ENCODE measurements around the gene SERF2.
A peak's percentile ranks its signal among the peaks of the same experiment; 100 is the strongest.
"Not testable (repeated sequence)": the region's sequence is repeated elsewhere in the genome, so short reads cannot be mapped to it uniquely, and the experiment has no call there.

The SERF2 gene

DNA sequence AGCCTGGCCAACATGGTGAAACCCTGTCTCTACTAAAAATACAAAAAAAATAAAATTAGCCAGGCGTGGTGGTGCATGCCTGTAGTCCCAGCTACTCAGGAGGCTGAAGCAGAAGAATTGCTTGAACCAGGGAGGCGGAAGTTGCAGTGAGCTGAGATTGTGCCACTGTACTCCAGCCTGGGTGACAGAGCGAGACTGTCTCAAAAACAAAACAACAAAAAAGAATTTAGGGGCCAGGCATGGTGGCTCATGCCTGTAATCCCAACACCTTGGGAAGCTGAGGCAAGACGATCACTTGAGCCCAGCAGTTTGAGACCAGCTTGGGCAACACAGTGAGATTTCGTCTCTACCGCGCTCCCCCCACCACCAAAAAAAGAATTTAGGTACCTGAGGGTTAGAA is 10.6 kb downstream of the SERF2 start:
- H3K4me3 Mint-ChIP-seq; H3K9me3 Mint-ChIP-seq (ENCODE audit: low read depth); H3K27me3 Mint-ChIP-seq; H3K27ac Mint-ChIP-seq: not testable (repeated sequence)
- peaks cover 28% of the 10 kb centered on the region for H3K4me1 Mint-ChIP-seq (ENCODE audit: low read depth)
- peaks cover 15% of the 10 kb centered on the region for H3K36me3 Mint-ChIP-seq

DNA sequence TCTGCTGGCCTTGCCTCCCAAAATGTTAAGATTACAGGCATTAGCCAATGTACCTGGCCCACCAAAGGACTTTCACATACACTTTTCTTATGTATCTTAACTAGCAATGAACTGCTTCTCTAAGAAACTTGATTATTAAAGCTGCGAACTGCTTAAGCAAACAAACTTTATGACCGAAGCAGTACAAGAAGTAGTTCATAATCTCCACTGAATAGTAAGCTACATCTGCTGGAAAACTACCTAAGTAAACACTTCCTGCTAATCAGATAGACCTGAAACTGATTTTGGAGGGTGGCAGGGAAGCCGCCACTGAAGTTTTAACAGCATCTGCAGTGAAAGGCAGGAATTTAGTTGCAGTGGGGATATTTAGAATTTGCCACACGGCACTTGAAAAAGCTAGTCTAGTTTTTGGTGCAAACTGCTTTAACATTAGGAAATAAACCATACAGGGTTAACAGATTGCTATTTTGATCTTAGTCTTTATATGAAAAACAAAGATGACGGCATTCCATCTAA is 16.4 kb downstream of the SERF2 start:
- Mint-ChIP-seq H3K4me1 (ENCODE audit: low read depth) (peaks cover 2% of the 10 kb centered on the region), H3K9me3 (ENCODE audit: low read depth) (no peaks in the 10 kb centered on the region), H3K36me3 (peaks cover 19% of the 10 kb centered on the region), H3K27me3 (no peaks in the 10 kb centered on the region), H3K27ac (no peak overlapping the region), H3K4me3 (no peak overlapping the region)

DNA sequence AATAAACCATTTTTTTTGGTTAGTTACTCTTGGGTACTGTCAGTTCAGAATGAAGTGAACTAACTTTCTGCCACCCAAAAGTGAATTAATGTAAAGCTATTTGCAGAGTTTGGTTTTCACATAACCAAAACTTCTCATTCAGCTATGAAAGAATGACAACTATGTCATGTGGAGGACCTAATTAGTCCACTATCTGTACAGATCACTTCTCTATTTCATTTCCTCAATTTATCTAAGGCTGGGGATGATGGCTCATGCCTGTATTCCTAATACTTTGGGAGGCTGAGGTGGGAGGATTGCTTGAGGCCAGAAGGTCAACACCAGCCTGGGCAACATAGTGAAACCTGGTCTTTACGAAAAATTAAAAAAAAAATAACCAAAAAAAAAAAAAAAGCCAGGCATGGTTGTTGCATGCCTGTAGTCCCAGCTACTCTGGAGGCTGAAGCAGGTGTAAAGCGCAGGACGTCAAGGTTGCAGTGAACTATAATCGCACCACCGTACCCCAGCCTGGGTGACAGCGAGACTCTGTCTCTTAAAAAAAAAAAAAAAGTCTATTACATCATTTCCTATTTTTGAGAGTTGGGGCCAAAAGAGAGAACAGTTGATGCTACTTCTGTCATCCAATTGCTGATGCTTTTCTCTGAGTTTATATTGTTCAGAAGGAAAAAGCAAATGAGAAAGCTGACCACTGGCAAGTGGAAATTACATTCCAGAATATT is 17.0 kb downstream of the SERF2 start:
- peaks cover 18% of the 10 kb centered on the region for H3K36me3 Mint-ChIP-seq
- peaks cover 2% of the 10 kb centered on the region for H3K4me1 Mint-ChIP-seq (ENCODE audit: low read depth)
- no peak overlapping the region for H3K27ac Mint-ChIP-seq
- H3K27me3 Mint-ChIP-seq, result no peaks in the 10 kb centered on the region
- no peaks in the 10 kb centered on the region for H3K9me3 Mint-ChIP-seq (ENCODE audit: low read depth)
- H3K4me3 Mint-ChIP-seq, result no peak overlapping the region

DNA sequence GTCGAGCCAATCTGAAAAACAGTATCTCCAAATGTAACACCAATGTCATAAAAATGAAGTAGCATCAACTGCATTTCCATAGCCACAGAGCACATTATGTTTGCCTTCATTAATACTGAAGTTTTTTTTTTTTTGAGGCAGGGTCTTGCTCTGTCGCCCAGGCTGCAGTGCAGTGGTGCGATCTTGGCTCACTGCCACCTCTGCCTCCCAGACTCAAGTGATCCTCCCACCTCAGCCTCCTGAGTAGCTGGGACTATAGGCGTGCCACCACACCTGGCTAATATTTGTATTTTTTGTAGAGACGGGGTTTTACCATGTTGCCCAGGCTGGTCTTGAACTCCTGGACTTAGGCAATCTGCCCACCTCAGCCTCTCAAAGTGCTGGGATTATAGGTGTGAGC is 22.9 kb downstream of the SERF2 start:
- Mint-ChIP-seq H3K27ac (peak overlapping the region; percentile 47), H3K36me3 (peaks cover 14% of the 10 kb centered on the region), H3K4me1 (ENCODE audit: low read depth) (peaks cover 12% of the 10 kb centered on the region)
- H3K4me3 Mint-ChIP-seq; H3K9me3 Mint-ChIP-seq (ENCODE audit: low read depth); H3K27me3 Mint-ChIP-seq: not testable (repeated sequence)

DNA sequence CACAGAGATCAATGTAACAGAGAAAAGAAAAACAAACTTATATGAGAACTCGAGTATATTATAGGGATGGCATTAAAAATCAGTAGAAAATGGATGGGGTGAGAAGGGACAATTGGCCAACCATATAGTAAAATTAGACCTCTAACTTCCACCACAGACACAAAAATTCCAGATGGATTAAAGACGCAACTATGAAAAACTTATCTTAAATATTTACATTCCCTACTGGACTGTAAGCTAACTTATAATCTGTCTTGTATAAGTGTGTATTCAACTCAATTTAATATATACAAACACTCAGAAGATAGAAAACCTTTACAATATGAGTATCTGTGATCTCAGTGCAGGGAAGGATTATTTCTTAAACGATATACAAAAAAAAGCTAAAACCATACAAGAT is 29.4 kb downstream of the SERF2 start:
- H3K4me1 Mint-ChIP-seq (ENCODE audit: low read depth), result peaks cover 50% of the 10 kb centered on the region
- H3K4me3 Mint-ChIP-seq, result peak overlapping the region; percentile 62
- H3K27ac Mint-ChIP-seq, result peak overlapping the region; percentile 12

DNA sequence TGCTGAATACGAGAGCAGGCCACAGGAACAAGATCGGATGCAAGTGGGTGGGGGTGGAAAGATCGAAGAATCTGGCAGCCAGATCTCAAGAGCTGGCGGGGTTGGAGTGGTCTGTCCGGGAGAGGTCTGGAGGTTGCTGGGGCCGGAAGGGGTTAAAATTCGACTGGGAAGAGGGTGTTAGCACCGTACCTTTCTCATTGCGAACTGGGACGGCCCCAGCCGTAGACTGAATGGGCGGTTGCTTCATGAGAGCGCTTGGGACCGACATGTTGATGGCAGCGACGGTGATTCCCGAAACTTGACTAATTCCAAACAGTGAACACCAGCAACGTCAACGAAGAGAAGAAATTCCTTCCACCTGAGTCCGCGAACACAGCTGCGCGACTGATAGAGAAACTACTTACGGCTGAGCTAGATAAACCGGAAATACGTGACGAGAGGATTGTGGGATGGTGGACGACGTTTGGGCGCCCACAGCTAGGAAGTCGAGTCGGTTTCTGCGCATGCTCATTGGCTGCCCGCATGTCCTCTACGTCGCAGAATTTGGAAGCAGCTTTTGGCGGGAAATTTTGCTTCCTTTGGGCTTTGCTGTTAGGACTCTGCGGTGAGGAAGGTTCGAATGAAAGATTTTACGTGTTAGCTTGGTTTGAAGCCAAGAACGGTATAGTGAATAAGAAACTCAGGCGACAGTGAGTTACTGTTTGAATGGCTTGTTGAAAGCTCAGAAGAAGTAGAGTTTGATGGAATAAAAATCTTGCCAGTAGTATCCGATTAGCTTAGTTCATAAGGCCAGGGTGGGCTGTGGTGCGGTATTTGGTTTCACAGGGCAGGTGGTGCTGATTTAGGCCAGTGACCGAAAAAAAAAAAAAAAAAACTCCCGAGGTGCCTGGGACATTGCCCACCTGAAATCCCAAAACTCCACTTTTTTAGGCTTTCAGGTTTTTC is 32.5 kb downstream of the SERF2 start, which contains the start of gene MFAP1:
Gene MFAP1 (minus strand): TSS at position 389 of the 945 bp plus-strand sequence. CDS start 121 bp downstream, at position 268.
- Mint-ChIP-seq H3K27me3 (no peaks in the 10 kb centered on the region), H3K36me3 (peaks cover 11% of the 10 kb centered on the region), H3K4me3 (peak within 1 kb of the TSS; percentile 99), H3K4me1 (ENCODE audit: low read depth) (peaks cover 58% of the 10 kb centered on the region), H3K27ac (peak within 1 kb of the TSS; percentile 98), H3K9me3 (ENCODE audit: low read depth) (no peaks in the 10 kb centered on the region)

More for the DNA sequence above, 29.4 kb downstream of the SERF2 start:
- H3K27me3 Mint-ChIP-seq, result no peaks in the 10 kb centered on the region
- H3K9me3 Mint-ChIP-seq (ENCODE audit: low read depth), result no peaks in the 10 kb centered on the region
- peaks cover 5% of the 10 kb centered on the region for H3K36me3 Mint-ChIP-seq

DNA sequence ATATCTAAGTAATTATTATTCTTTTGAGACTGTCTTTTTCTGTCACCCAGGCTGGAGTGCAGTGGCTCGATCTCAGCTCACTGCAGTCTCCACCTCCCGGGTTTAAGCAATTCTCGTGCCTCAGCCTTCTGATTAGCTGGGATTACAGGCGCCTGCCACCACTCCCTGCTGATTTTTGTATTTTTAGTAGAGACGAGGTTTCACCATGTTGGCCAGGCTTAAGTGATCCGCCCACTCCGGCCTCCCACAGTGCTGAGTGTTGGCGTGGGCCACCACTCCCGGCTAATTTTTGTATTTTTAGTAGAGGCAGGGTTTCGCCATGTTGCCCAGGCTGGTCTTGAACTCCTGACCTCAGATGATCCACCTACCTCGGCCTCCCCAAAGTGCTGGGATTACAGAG is 33.2 kb downstream of the SERF2 start:
- Mint-ChIP-seq H3K4me3 (peak overlapping the region; percentile 94), H3K4me1 (ENCODE audit: low read depth) (peaks cover 61% of the 10 kb centered on the region), H3K36me3 (peaks cover 11% of the 10 kb centered on the region)
- H3K27ac Mint-ChIP-seq; H3K27me3 Mint-ChIP-seq; H3K9me3 Mint-ChIP-seq (ENCODE audit: low read depth): not testable (repeated sequence)

DNA sequence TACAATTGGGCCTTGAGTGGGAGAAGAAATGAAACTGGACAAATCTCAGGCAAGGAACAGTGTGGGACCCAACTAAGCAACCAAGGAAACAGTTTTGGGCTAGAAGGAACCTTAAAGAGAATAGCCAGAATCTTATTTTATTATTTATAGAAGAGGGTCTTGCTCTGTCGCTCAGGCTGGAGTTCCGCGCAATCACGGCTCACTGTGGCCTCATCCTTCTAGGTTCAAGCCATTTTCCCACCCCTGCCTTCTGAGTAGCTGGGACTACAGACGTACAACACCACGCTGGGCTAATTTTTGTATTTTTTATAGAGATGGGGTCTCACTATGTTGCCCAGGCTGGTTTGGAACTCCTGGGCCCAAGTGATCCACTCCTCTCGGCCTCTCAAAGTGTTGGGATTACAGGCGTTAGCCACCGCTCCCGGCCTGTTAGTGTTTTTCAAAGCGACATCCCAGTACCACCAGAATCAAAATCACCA is 33.9 kb downstream of the SERF2 start:
- no peaks in the 10 kb centered on the region for H3K27me3 Mint-ChIP-seq
- H3K4me1 Mint-ChIP-seq (ENCODE audit: low read depth), result peaks cover 59% of the 10 kb centered on the region
- peak overlapping the region; percentile 96 for H3K27ac Mint-ChIP-seq
- no peaks in the 10 kb centered on the region for H3K9me3 Mint-ChIP-seq (ENCODE audit: low read depth)
- peak overlapping the region; percentile 94 for H3K4me3 Mint-ChIP-seq
- H3K36me3 Mint-ChIP-seq, result peaks cover 11% of the 10 kb centered on the region

DNA sequence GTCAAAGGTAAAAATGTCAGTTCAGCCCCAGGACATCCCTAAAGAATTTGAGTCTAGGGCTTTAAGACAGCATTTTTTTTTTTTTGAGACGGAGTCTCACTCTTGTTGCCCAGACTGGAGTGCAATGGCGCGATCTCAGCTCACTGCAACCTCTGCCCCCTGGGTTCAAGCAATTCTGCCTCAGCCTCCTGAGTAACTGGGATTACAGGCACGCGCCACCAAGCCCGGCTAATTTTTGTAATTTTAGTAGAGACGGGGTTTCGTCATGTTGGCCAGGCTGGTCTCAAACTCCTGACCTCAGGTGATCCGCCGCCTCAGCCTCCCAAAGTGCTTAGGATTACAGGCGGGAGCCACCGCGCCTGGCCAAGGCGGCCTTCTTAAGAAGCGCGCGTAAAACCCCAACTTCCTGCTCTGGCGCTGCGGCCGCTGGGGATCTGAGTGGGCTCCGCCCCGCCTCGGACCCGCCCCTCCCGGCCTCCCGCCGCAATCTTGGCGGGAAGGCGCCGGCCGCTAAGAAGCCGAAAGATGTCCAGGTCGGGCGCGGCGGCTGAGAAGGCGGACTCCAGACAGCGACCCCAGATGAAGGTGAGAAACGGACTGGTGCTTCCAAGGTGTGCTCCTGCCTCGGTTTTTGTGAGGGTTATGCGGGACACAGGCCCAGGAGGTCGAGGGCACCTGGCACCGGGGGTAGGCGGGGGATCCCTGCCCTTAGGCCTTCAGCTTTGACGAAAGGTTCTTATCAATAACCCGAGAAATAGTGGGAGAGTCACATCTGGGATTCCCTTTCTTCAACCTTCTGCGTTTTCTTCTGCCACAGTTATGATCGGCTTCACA is 34.6 kb downstream of the SERF2 start, which contains the start of gene WDR76:
Gene WDR76 (plus strand): TSS at position 495 of the 834 bp plus-strand sequence. CDS start 31 bp downstream, at position 526.
- Mint-ChIP-seq H3K9me3 (ENCODE audit: low read depth) (no peaks in the 10 kb centered on the region), H3K36me3 (peaks cover 10% of the 10 kb centered on the region), H3K4me1 (ENCODE audit: low read depth) (peaks cover 56% of the 10 kb centered on the region), H3K4me3 (peak within 1 kb of the TSS; percentile 94), H3K27ac (peak within 1 kb of the TSS; percentile 96), H3K27me3 (no peaks in the 10 kb centered on the region)

DNA sequence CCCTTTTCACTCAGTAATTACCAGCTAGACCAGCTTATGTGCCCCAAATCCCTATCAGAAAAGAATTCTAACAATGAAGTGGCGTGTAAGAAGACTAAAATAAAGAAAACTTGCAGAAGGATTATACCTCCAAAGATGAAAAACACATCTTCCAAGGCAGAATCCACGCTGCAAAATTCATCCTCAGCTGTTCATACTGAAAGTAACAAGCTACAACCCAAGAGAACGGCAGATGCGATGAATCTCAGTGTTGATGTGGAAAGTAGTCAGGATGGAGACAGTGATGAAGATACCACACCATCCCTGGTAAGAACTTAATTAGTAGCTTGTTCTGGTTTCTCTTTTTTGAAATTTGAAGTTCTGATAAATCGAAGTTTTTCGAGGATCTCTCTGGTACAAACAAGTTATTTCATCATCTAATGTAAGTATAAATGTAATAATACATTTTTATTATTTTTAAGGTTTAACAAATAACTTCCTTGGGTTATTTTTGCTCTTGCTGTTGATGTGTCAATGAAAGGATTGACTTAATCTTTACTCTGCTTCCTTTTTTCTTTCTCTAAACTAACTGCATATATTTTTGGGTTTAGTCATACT is 36.0 kb downstream of the SERF2 start:
- H3K4me1 Mint-ChIP-seq (ENCODE audit: low read depth), result peaks cover 52% of the 10 kb centered on the region

DNA sequence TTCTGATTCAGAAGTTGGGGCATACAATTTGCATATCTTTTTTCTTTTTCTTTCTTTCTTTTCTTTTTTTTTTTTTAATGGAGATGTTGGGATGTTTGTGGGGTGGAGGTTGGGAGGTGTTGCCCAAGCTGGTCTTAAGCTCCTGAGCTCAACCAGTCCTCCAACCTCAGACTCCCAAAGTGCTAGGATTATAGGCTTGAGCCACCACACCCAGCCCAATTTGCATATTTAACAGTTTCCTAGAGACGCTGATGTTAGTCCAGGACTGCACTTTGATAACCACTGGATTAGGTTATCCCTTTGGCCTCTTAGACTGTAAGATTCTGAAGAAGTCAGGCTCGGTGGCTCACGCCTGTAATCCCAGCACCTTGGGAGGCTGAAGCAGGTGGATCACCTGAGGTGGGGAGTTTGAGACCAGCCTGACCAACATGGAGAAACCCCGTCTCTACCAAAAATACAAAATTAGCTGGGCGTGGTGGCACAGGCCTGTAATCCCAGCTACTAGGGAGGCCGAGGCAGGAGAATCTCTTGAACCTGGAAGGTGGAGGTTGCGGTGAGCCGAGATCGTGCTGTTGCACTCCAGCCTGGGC is 37.9 kb downstream of the SERF2 start:
- not testable (repeated sequence) for H3K36me3 Mint-ChIP-seq; H3K27me3 Mint-ChIP-seq; H3K9me3 Mint-ChIP-seq (ENCODE audit: low read depth)
- Mint-ChIP-seq H3K4me1 (ENCODE audit: low read depth) (peaks cover 37% of the 10 kb centered on the region), H3K27ac (peak overlapping the region; percentile 41), H3K4me3 (peak overlapping the region; percentile 35)

More for the DNA sequence above, 36.0 kb downstream of the SERF2 start:
- Mint-ChIP-seq H3K9me3 (ENCODE audit: low read depth) (no peaks in the 10 kb centered on the region), H3K36me3 (peaks cover 12% of the 10 kb centered on the region), H3K27me3 (no peaks in the 10 kb centered on the region), H3K4me3 (peak overlapping the region; percentile 94), H3K27ac (peak overlapping the region; percentile 96)

DNA sequence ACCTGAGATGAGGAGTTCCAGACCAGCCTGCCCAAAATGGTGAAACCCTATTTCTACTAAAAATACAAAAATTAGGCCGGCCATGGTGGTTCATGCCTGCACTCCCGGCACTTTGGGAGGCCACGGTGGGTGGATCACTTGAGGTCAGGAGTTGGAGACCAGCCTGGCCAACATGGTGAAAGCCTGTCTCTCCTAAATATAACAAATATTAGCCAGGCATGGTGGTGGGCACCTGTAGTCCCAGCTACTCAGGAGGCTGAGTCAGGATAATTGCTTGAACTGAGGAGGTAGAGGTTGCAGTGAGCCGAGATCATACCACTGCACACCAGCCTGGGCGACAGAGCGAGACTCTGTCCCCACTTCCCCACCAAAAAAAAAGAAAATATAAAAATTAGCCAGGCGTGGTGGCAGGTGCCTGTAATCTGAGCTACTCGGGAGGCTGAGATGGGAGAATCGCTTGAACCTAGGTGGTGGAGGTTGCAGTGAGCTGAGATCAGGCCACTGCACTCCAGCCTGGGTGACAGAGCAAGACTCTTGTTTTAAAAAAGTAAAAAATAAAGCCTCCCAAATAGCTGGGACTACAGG is 38.7 kb downstream of the SERF2 start:
- H3K4me1 Mint-ChIP-seq (ENCODE audit: low read depth), result peaks cover 36% of the 10 kb centered on the region
- not testable (repeated sequence) for H3K4me3 Mint-ChIP-seq; H3K27me3 Mint-ChIP-seq; H3K36me3 Mint-ChIP-seq; H3K9me3 Mint-ChIP-seq (ENCODE audit: low read depth); H3K27ac Mint-ChIP-seq

DNA sequence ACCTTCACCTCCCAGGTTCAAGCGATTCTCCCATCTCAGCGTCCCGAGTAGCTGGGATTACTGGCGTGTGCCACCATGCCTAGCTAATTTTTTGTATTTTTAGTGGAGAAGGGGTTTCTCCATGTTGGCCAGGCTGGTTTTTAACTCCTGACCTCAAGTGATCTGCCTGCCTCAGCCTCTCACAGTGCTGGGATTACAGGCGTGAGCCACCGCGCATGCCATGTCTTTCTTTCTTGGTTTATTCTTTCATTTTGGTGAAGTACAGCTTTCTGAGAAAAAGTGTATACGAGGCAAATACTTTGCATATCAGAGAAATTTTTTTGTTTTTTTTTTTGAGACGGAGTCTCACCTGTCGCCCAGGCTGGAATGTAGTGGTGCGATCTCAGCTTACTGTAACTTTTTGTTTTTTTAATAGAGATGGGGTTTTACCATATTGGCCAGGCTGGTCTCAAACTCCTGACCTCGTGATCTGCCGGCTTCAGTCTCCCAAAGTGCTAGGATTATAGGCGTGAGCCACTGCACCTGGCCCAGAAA is 39.5 kb downstream of the SERF2 start:
- H3K9me3 Mint-ChIP-seq (ENCODE audit: low read depth); H3K36me3 Mint-ChIP-seq; H3K27me3 Mint-ChIP-seq: not testable (repeated sequence)
- peak overlapping the region; percentile 14 for H3K4me3 Mint-ChIP-seq
- H3K27ac Mint-ChIP-seq, result peak overlapping the region; percentile 11
- peaks cover 30% of the 10 kb centered on the region for H3K4me1 Mint-ChIP-seq (ENCODE audit: low read depth)

Measured in activated naive CD8-positive, alpha-beta T cell (primary cell).